ENCODE measurements around the gene FER1L5.

DNA sequence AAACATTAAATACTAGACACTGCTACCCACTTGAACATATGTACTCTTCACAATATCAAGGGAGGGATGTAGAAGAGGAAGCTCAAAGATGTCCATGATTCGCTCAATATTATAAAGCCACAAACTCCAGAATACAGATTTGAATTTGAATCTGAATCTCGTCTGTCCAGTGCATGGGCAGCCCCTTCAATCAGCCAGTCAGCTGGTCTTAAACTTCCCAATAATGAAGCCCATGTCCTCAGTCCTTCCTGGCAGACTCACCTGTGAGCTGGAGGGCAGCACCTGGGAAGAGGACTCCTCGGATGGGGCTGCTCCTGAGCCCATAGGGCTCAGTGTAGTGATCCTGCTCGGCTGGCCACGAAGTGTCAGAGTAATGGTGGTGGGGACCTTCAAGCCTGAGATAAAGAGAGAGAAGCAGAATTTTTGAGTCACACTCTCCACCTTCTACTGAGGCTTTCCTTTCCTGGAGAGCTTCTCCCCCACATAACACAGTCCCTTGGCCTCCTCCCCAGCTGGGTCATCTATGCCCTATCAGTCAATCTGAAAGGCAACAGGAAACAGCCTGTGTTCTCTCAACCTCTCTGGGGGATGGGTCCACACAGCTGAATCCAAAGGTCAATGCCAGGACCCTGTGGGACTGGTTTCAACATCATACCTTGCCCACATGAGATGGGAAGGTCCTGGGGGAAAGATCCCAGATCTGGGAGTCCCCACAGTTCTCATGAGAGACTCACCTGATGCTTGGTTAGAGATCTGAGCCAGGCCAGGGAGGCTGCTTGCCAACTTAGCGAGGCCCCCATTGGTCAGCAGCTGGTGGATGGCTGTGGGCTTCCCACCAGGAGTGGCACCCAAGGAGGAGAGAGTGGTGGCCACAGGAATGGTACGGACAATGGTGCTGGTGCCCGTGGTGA lies 40.9 kb upstream of the FER1L5 start:
- TF ChIP-seq, protein P1, sequence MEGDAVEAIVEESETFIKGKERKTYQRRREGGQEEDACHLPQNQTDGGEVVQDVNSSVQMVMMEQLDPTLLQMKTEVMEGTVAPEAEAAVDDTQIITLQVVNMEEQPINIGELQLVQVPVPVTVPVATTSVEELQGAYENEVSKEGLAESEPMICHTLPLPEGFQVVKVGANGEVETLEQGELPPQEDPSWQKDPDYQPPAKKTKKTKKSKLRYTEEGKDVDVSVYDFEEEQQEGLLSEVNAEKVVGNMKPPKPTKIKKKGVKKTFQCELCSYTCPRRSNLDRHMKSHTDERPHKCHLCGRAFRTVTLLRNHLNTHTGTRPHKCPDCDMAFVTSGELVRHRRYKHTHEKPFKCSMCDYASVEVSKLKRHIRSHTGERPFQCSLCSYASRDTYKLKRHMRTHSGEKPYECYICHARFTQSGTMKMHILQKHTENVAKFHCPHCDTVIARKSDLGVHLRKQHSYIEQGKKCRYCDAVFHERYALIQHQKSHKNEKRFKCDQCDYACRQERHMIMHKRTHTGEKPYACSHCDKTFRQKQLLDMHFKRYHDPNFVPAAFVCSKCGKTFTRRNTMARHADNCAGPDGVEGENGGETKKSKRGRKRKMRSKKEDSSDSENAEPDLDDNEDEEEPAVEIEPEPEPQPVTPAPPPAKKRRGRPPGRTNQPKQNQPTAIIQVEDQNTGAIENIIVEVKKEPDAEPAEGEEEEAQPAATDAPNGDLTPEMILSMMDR (conservative IDR thresholded peaks at IDR 0.05 in 1 of 2, IDR thresholded peaks at IDR 0.05 in 1 of 2; ENCODE audit: extremely low read depth in 1 of 2, insufficient read depth in 1 of 2, low read depth in 1 of 2, low read length in 2 of 2) = no peak
- TF ChIP-seq EZH2 (IDR thresholded peaks at IDR 0.05; ENCODE audit: borderline replicate concordance, low read length) = no peak

Data from mammary epithelial cell (primary cell).